ENCODE data around the gene MRO. TPM values are rescaled to one million over a fixed set of nuclear protein-coding genes. Genes with fewer than 3 reads are reported as not detected.

MRO gene
- total RNA-seq, 6 experiments from 2014 or later = not detected

DNA sequence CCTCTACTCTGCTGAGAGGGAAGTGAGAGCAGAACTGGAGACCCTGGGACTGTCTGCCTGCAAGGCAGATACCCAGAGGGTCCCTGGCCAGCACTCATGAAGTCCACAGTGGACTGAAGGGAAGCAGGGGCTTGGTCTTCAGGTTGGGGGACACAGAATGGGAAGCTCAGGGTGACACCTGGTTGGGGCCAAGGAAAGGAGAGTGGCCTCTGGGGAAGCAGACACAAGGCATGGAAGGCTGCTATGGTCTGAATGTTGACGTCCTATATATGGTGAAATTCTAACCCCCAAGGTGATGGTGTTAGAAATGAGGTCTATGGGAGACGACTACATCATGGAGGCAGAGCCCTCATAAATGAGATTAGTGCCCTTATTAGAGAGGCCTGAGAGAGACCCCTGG, 69.3 kb downstream of the MRO start:
- no peaks in the 10 kb centered on the region for H3K36me3 Mint-ChIP-seq (ENCODE audit: low read depth)
- H3K4me3 Mint-ChIP-seq = no peak overlapping the region
- H3K27me3 Mint-ChIP-seq (ENCODE audit: insufficient read depth) = peaks cover 2% of the 10 kb centered on the region
- no peaks in the 10 kb centered on the region for H3K4me1 Mint-ChIP-seq (ENCODE audit: low read depth)
- TF ChIP-seq, protein P1, sequence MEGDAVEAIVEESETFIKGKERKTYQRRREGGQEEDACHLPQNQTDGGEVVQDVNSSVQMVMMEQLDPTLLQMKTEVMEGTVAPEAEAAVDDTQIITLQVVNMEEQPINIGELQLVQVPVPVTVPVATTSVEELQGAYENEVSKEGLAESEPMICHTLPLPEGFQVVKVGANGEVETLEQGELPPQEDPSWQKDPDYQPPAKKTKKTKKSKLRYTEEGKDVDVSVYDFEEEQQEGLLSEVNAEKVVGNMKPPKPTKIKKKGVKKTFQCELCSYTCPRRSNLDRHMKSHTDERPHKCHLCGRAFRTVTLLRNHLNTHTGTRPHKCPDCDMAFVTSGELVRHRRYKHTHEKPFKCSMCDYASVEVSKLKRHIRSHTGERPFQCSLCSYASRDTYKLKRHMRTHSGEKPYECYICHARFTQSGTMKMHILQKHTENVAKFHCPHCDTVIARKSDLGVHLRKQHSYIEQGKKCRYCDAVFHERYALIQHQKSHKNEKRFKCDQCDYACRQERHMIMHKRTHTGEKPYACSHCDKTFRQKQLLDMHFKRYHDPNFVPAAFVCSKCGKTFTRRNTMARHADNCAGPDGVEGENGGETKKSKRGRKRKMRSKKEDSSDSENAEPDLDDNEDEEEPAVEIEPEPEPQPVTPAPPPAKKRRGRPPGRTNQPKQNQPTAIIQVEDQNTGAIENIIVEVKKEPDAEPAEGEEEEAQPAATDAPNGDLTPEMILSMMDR (IDR thresholded peaks at IDR 0.05) = no peak
- no peaks in the 10 kb centered on the region; the same call in 1 of the 2 replicates for H3K9me3 Mint-ChIP-seq
- no peak overlapping the region for H3K27ac Mint-ChIP-seq
- DNase-seq = no peak

GRCh38 chr18:50749945-50750344, 69.9 kb downstream of the MRO start:
- no peaks in the 10 kb centered on the region for H3K4me1 Mint-ChIP-seq (ENCODE audit: low read depth)
- no peak overlapping the region for H3K27ac Mint-ChIP-seq
- no peaks in the 10 kb centered on the region for H3K36me3 Mint-ChIP-seq (ENCODE audit: low read depth)
- no peak for DNase-seq
- TF ChIP-seq, protein P1 (IDR thresholded peaks at IDR 0.05) = no peak
- no peaks in the 10 kb centered on the region; the same call in 1 of the 2 replicates for H3K9me3 Mint-ChIP-seq
- H3K4me3 Mint-ChIP-seq = no peak overlapping the region
- H3K27me3 Mint-ChIP-seq (ENCODE audit: insufficient read depth) = peaks cover 2% of the 10 kb centered on the region

DNA sequence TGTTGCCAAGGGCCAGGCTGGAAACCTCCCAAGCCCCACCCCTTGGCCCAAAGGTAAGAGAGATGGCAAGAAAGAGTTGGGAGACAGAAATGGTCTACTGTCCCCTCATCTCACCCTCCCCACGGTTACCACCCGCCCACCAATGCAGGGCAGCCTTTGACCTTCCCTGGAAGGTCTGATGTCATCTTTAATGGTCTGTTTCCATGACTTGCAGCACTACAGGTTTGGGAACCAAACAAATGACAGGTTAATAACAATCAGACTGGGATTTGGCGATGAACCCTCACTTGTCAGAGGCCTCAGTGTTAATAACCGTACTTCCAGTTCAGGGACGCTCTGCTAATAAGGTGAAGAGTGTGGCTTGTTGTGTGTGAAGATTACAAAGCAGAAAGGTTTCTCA, 70.4 kb downstream of the MRO start:
- DNase-seq = no peak
- Mint-ChIP-seq H3K4me1 (ENCODE audit: low read depth) (no peaks in the 10 kb centered on the region), H3K27ac (no peak overlapping the region), H3K4me3 (no peak overlapping the region), H3K9me3 (no peaks in the 10 kb centered on the region; the same call in 1 of the 2 replicates), H3K36me3 (ENCODE audit: low read depth) (no peaks in the 10 kb centered on the region), H3K27me3 (ENCODE audit: insufficient read depth) (peaks cover 2% of the 10 kb centered on the region)
- TF ChIP-seq, protein P1 (IDR thresholded peaks at IDR 0.05) = no peak

- peaks cover 2% of the 10 kb centered on the region for H3K27me3 Mint-ChIP-seq (ENCODE audit: insufficient read depth)
- no peak overlapping the region for H3K4me3 Mint-ChIP-seq
- TF ChIP-seq, protein P1 (IDR thresholded peaks at IDR 0.05) = no peak
- no peaks in the 10 kb centered on the region for H3K36me3 Mint-ChIP-seq (ENCODE audit: low read depth)
- H3K9me3 Mint-ChIP-seq = no peaks in the 10 kb centered on the region; the same call in 1 of the 2 replicates
- H3K4me1 Mint-ChIP-seq (ENCODE audit: low read depth) = no peaks in the 10 kb centered on the region
- no peak overlapping the region for H3K27ac Mint-ChIP-seq
- DNase-seq = no peak
Observed at GRCh38 chr18:50748243-50749229, 71.3 kb downstream of the MRO start.

- TF ChIP-seq, protein P1 (IDR thresholded peaks at IDR 0.05) = no peak
- Mint-ChIP-seq H3K4me1 (ENCODE audit: low read depth) (no peaks in the 10 kb centered on the region), H3K36me3 (ENCODE audit: low read depth) (no peaks in the 10 kb centered on the region), H3K9me3 (no peaks in the 10 kb centered on the region; the same call in 1 of the 2 replicates), H3K4me3 (no peak overlapping the region), H3K27me3 (ENCODE audit: insufficient read depth) (peaks cover 2% of the 10 kb centered on the region), H3K27ac (no peak overlapping the region)
- DNase-seq = no peak
Observed at GRCh38 chr18:50747849-50748242, 72.0 kb downstream of the MRO start.
